ENCODE data around the gene EMC9.

EMC9 gene

GRCh38 chr14:24089890-24090289 lies 51.5 kb downstream of the EMC9 start:
- no peak for TF ChIP-seq REST (IDR thresholded peaks at IDR 0.05; ENCODE audit: insufficient read depth in 1 of 2, low read depth in 2 of 2, low read length in 2 of 2)
- TF ChIP-seq SIN3A (IDR thresholded peaks at IDR 0.05; ENCODE audit: borderline replicate concordance, insufficient read depth, low read length) = no peak
- TF ChIP-seq FOXP2 (optimal IDR thresholded peaks at IDR 0.05; ENCODE audit: borderline replicate concordance, extremely low read depth, extremely low read length, insufficient read depth) = no peak

Data from PFSK-1 (cell line).